Neuron (in vitro differentiated cells): Measurements from ENCODE around the gene TAGLN.

ENCODE experiments used
- H2AFZ ChIP-seq: one replicate; pipeline ENCODE4 v1.6.1; 2013; ENCODE audit warnings: low read depth, mild to moderate bottlenecking, inconsistent platforms, low read length, moderate library complexity
- H3K27me3 ChIP-seq: one replicate; pipeline ENCODE4 v1.6.1; 2013; ENCODE audit warnings: low read length; ENCODE audit not compliant: insufficient read depth
- H3K36me3 ChIP-seq: one replicate; pipeline ENCODE4 v1.6.1; 2013; ENCODE audit warnings: low read length; ENCODE audit not compliant: insufficient read depth
- H3K4me1 ChIP-seq: one replicate; pipeline ENCODE4 v1.6.1; 2013; ENCODE audit warnings: low read length; ENCODE audit not compliant: insufficient read depth
- H3K4me3 ChIP-seq: 2 replicates; pipeline ENCODE4 v1.5.1; 2013; ENCODE audit warnings: mild to moderate bottlenecking, low read length, moderate library complexity
- H3K9me3 ChIP-seq: one replicate; pipeline ENCODE4 v1.6.1; 2013; ENCODE audit warnings: low read length

The TAGLN gene

GRCh38 chr11:117229931-117230285 is 30.7 kb downstream of the TAGLN start:
- H3K9me3 ChIP-seq, result no peaks in the 10 kb centered on the region
- peaks cover 27% of the 10 kb centered on the region for H3K4me1 ChIP-seq
- peaks cover 22% of the 10 kb centered on the region for H3K36me3 ChIP-seq
- no peaks in the 10 kb centered on the region for H3K27me3 ChIP-seq
- no peak overlapping the region for H2AFZ ChIP-seq
- H3K4me3 ChIP-seq, result no peak overlapping the region

- Histone ChIP-seq H3K4me1 (peaks cover 27% of the 10 kb centered on the region), H3K36me3 (peaks cover 21% of the 10 kb centered on the region), H3K9me3 (no peaks in the 10 kb centered on the region), H3K4me3 (peak overlapping the region; percentile 85), H2AFZ (no peak overlapping the region), H3K27me3 (no peaks in the 10 kb centered on the region)
Measured at GRCh38 chr11:117230286-117230961, 31.3 kb downstream of the TAGLN start.

GRCh38 chr11:117230999-117231841 is 32.0 kb downstream of the TAGLN start:
- Histone ChIP-seq H3K27me3 (no peaks in the 10 kb centered on the region), H3K4me1 (peaks cover 27% of the 10 kb centered on the region), H3K9me3 (no peaks in the 10 kb centered on the region), H2AFZ (peak overlapping the region; percentile 93), H3K36me3 (peaks cover 20% of the 10 kb centered on the region), H3K4me3 (peak overlapping the region; percentile 85)

DNA sequence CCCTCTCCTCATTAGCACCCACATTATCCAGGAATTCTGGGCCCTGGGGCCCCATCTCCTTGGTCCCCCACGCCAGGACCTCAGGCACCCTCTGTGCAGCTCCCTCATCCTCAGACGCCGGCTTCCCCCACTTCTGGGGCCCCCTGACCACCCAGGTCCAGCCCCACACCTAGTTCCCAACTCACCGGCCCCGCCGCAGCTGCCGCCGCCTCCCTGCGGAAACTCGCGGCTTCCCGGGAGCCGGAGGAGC is 32.6 kb downstream of the TAGLN start, which contains the start of gene PCSK7:
TSS of gene PCSK7 (minus strand) at position 232 of the 250 bp plus-strand sequence. CDS start 2,229 bp downstream, outside the sequence.
- Histone ChIP-seq H3K9me3 (no peaks in the 10 kb centered on the region), H3K36me3 (peaks cover 24% of the 10 kb centered on the region), H3K4me1 (peaks cover 27% of the 10 kb centered on the region), H2AFZ (peak within 1 kb of the TSS; percentile 93), H3K4me3 (peak within 1 kb of the TSS; percentile 85), H3K27me3 (no peaks in the 10 kb centered on the region)

- no peaks in the 10 kb centered on the region for H3K9me3 ChIP-seq
- H3K4me3 ChIP-seq, result peak within 1 kb of the TSS; percentile 85
- peak within 1 kb of the TSS; percentile 93 for H2AFZ ChIP-seq
- peaks cover 22% of the 10 kb centered on the region for H3K36me3 ChIP-seq
- peaks cover 27% of the 10 kb centered on the region for H3K4me1 ChIP-seq
- H3K27me3 ChIP-seq, result no peaks in the 10 kb centered on the region
Measured at GRCh38 chr11:117232092-117232878, 33.1 kb downstream of the TAGLN start, which contains the start of gene RNF214. Gene RNF214, plus strand, starts transcription at chr11:117232671. Its CDS starts 1,602 bp downstream, at chr11:117234273.

- peaks cover 19% of the 10 kb centered on the region for H3K36me3 ChIP-seq
- peak overlapping the region; percentile 6 for H2AFZ ChIP-seq
- H3K4me1 ChIP-seq, result peaks cover 27% of the 10 kb centered on the region
- no peaks in the 10 kb centered on the region for H3K27me3 ChIP-seq
- H3K9me3 ChIP-seq, result no peaks in the 10 kb centered on the region
- H3K4me3 ChIP-seq, result peak overlapping the region; percentile 85
Measured at GRCh38 chr11:117232911-117233409, 33.8 kb downstream of the TAGLN start.

DNA sequence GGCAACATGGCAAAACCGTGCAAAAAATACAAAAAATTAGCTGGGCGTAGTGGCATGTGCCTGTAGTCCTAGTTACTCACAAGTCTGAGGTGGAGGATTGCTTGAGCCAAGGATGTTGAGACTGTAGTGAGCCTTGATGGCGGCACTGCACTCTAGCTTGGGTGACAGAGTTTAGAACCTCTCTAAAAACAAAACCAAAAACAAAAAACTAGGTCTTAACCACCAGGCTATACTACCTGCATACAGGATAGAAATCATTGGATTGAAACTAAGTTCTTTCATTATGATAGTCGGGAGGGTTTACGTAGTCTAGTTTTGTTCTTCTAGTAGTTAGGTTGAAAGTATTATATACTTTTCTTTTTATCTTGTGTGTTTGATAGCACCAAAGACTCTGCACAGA is 39.1 kb downstream of the TAGLN start:
- peaks cover 56% of the 10 kb centered on the region for H3K36me3 ChIP-seq
- no peaks in the 10 kb centered on the region for H3K9me3 ChIP-seq
- peaks cover 10% of the 10 kb centered on the region for H3K4me1 ChIP-seq
- no peak overlapping the region for H3K4me3 ChIP-seq
- H3K27me3 ChIP-seq, result no peaks in the 10 kb centered on the region
- H2AFZ ChIP-seq, result no peak overlapping the region

GRCh38 chr11:117239295-117239694 is 40.1 kb downstream of the TAGLN start:
- no peak overlapping the region for H2AFZ ChIP-seq
- no peaks in the 10 kb centered on the region for H3K9me3 ChIP-seq
- no peaks in the 10 kb centered on the region for H3K4me1 ChIP-seq
- peaks cover 61% of the 10 kb centered on the region for H3K36me3 ChIP-seq
- no peak overlapping the region for H3K4me3 ChIP-seq
- no peaks in the 10 kb centered on the region for H3K27me3 ChIP-seq

DNA sequence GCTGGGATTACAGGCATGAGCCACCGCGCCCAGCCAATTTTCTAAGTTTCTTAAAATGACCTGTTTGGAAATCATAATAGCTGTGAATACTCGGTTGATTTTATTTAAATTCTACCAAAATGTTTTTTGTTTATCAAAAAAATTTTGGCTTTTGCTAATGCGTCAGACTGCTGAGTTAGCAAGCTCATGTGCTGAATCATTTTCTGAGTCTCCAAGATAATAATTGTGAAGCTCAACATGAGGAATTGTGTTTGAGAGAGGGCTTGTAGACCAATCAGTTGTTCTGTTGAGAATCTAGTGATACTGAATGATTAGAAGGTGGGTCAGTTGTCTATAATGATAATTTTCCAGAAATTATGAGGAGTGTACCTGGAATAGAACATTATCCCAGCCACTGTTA is 49.2 kb downstream of the TAGLN start:
- Histone ChIP-seq H2AFZ (no peak overlapping the region), H3K9me3 (no peaks in the 10 kb centered on the region), H3K4me1 (no peaks in the 10 kb centered on the region), H3K36me3 (peaks cover 70% of the 10 kb centered on the region), H3K4me3 (no peak overlapping the region), H3K27me3 (no peaks in the 10 kb centered on the region)

- peaks cover 66% of the 10 kb centered on the region for H3K36me3 ChIP-seq
Measured at GRCh38 chr11:117249571-117249970, 50.4 kb downstream of the TAGLN start.

DNA sequence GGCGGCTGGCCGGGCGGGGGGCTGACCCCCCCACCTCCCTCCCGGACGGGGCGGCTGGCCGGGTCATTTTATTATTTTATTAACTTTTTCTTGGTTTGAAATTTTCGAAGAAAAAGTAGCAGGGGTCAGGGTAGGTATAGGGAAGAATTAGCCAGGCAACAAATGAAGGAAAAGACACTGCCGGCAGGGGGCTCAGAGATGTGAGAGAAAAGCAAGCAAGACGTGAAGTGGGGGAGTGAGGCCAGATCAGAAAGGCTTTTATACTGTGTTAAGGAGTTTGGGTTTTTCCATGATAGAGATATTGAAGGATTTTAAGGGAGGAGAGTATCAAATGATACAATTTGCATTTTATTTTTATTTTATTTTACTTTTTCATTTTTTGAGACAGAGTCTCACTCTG is 52.3 kb downstream of the TAGLN start:
- Histone ChIP-seq H3K4me1 (no peaks in the 10 kb centered on the region), H2AFZ (no peak overlapping the region), H3K9me3 (no peaks in the 10 kb centered on the region), H3K27me3 (no peaks in the 10 kb centered on the region), H3K4me3 (no peak overlapping the region), H3K36me3 (peaks cover 64% of the 10 kb centered on the region)

More at GRCh38 chr11:117249571-117249970, 50.4 kb downstream of the TAGLN start:
- H2AFZ ChIP-seq, result no peak overlapping the region
- no peaks in the 10 kb centered on the region for H3K9me3 ChIP-seq
- no peaks in the 10 kb centered on the region for H3K4me1 ChIP-seq
- H3K27me3 ChIP-seq, result no peaks in the 10 kb centered on the region
- no peak overlapping the region for H3K4me3 ChIP-seq

- peaks cover 45% of the 10 kb centered on the region for H3K36me3 ChIP-seq
- no peaks in the 10 kb centered on the region for H3K9me3 ChIP-seq
- no peaks in the 10 kb centered on the region for H3K27me3 ChIP-seq
- H2AFZ ChIP-seq, result no peak overlapping the region
- no peak overlapping the region for H3K4me3 ChIP-seq
- no peaks in the 10 kb centered on the region for H3K4me1 ChIP-seq
Measured at GRCh38 chr11:117255966-117256365, 56.8 kb downstream of the TAGLN start.

- H2AFZ ChIP-seq, result no peak overlapping the region
- no peaks in the 10 kb centered on the region for H3K27me3 ChIP-seq
- no peak overlapping the region for H3K4me3 ChIP-seq
- peaks cover 45% of the 10 kb centered on the region for H3K36me3 ChIP-seq
- no peaks in the 10 kb centered on the region for H3K9me3 ChIP-seq
- no peaks in the 10 kb centered on the region for H3K4me1 ChIP-seq
Measured at GRCh38 chr11:117256573-117256972, 57.4 kb downstream of the TAGLN start.
